GM19239 (cell line): ENCODE results near the gene NFATC2IP.
"Not testable (repeated sequence)": the region's sequence is repeated elsewhere in the genome, so short reads cannot be mapped to it uniquely, and the experiment has no call there.

Experiments
- DNase-seq: peaks from one replicate; pipeline ENCODE4 v3.0.0; 2011; ENCODE audit warnings: low spot score; ENCODE audit not compliant: insufficient read length
- FAIRE-seq: peaks from 2 replicates; lab custom pipeline; 2011; peaks lifted over from hg19 to GRCh38; lab: Jason Lieb, UNC

The NFATC2IP gene

GRCh38 chr16:28989363-28989762 is 38.6 kb downstream of the NFATC2IP start:
- DNase-seq = no peak
- no peak for FAIRE-seq

GRCh38 chr16:28990375-28991040 is 39.8 kb downstream of the NFATC2IP start:
- FAIRE-seq = no peak
- no peak for DNase-seq

GRCh38 chr16:28991687-28992086 is 41.0 kb downstream of the NFATC2IP start:
- DNase-seq (no peak), FAIRE-seq (no peak)

- no peak for FAIRE-seq
- no peak for DNase-seq
Observed at GRCh38 chr16:28992496-28992895, 41.8 kb downstream of the NFATC2IP start.

- DNase-seq = no peak
- FAIRE-seq = no peak
Observed at GRCh38 chr16:28998837-28999236, 48.1 kb downstream of the NFATC2IP start.

GRCh38 chr16:28999577-28999976 is 48.8 kb downstream of the NFATC2IP start:
- DNase-seq (no peak), FAIRE-seq (no peak)

- no peak for DNase-seq
- FAIRE-seq = no peak
Observed at GRCh38 chr16:29000019-29000418, 49.3 kb downstream of the NFATC2IP start.

- not testable (repeated sequence) for FAIRE-seq
Observed at GRCh38 chr16:29004496-29005139, 53.9 kb downstream of the NFATC2IP start.

GRCh38 chr16:29007730-29008593 is 57.2 kb downstream of the NFATC2IP start:
- DNase-seq = no peak
- FAIRE-seq = no peak

More at GRCh38 chr16:29004496-29005139, 53.9 kb downstream of the NFATC2IP start:
- DNase-seq = not testable (repeated sequence)

- no peak for DNase-seq
- FAIRE-seq = no peak
Observed at GRCh38 chr16:29009050-29009837, 58.5 kb downstream of the NFATC2IP start.

- no peak for DNase-seq
- FAIRE-seq = no peak
Observed at GRCh38 chr16:29009838-29010166, 59.1 kb downstream of the NFATC2IP start.

GRCh38 chr16:29011112-29011511 is 60.4 kb downstream of the NFATC2IP start:
- FAIRE-seq (no peak), DNase-seq (no peak)

- no peak for FAIRE-seq
Observed at GRCh38 chr16:29011851-29012250, 61.1 kb downstream of the NFATC2IP start.

GRCh38 chr16:29012913-29013553 is 62.3 kb downstream of the NFATC2IP start:
- FAIRE-seq = no peak
- no peak for DNase-seq

More at GRCh38 chr16:29011851-29012250, 61.1 kb downstream of the NFATC2IP start:
- no peak for DNase-seq

GRCh38 chr16:29014561-29015069 is 63.9 kb downstream of the NFATC2IP start:
- DNase-seq (no peak), FAIRE-seq (no peak)
